Measurements from ENCODE around the gene ATG16L2. TPM values are rescaled to one million over a fixed set of nuclear protein-coding genes. Genes with fewer than 3 reads are reported as not detected.

Gene ATG16L2
- total RNA-seq, 4 donors from 2014 or later, result 21.7 to 46.5 (median 26.4) TPM

DNA sequence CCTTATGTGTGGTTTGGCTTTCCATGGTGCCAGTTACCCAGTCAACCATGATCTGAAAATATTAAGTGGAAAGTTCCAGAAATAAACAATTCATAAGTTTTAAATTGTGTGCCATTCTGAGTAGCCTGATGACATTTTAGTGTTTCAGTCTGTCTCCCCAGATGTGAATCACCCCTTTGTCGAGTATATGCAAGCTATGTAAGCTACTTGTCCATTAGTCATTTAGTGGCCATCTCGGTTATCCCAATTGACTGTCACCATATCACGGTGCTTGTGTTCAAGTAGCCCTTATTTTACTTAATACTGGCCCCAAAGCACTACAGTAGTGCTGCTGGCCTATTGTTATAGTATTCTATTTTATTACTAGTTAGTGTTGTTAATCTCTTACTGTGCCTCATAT, 44.9 kb downstream of the ATG16L2 start:
- WGBS, 2 donors, result 83 to 91% methylated on average over 3 of the region's 3 CpGs
- H3K9me3 ChIP-seq, result no peaks in the 10 kb centered on the region
- intact Hi-C loops (cut with DNase I), result no loop called here

DNA sequence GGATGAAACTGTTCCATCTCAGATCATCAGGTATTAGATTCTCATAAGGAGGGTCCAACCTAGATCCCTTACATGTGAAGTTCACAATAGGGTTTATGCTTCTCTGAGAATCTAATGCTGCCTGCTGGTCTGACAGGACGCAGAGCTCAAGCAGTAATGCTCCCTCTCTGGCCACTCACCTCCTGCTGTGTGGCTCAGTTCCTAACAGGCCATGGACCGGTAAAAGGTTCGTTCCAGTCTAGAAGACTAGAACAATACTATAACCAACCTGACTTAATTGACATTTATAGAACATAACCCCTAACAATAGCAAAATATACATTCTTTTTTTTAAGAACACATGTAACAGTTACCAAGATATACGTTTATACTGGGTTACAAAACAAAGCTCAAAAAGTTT, 45.8 kb downstream of the ATG16L2 start:
- Histone ChIP-seq H3K4me1 (peaks cover 4 to 24% (median 5%) of the 10 kb centered on the region in 3 donors), H3K27me3 (no peaks in the 10 kb centered on the region)
- 86 to 92% methylated on average over 3 to 4 of the region's 4 CpGs for WGBS, 2 donors

More for the DNA sequence above, 44.9 kb downstream of the ATG16L2 start:
- no peaks in the 10 kb centered on the region for H3K36me3 ChIP-seq
- H3K4me1 ChIP-seq, result peaks cover 4 to 15% (median 5%) of the 10 kb centered on the region in 3 donors
- H3K27me3 ChIP-seq, result no peaks in the 10 kb centered on the region
- DNase-seq, result no peak
- no peak overlapping the region for H3K4me3 ChIP-seq
- no peak overlapping the region for H3K27ac ChIP-seq
- TF ChIP-seq POLR2A (IDR thresholded peaks at IDR 0.05), result no peak
- no peak for TF ChIP-seq CTCF (IDR thresholded peaks at IDR 0.05)

GRCh38 chr11:72860592-72860991, 46.4 kb downstream of the ATG16L2 start:
- H3K4me1 ChIP-seq, result peaks cover 4 to 30% (median 5%) of the 10 kb centered on the region in 3 donors
- H3K9me3 ChIP-seq, result no peaks in the 10 kb centered on the region
- intact Hi-C loops (cut with DNase I), result no loop called here
- TF ChIP-seq POLR2A (IDR thresholded peaks at IDR 0.05) (no peak), CTCF (IDR thresholded peaks at IDR 0.05) (no peak)
- H3K27ac ChIP-seq, result no peak overlapping the region
- H3K4me3 ChIP-seq, result no peak overlapping the region
- DNase-seq, result no peak
- H3K27me3 ChIP-seq, result no peaks in the 10 kb centered on the region
- no peaks in the 10 kb centered on the region for H3K36me3 ChIP-seq
- 79 to 95% methylated on average over 4 of the region's 4 CpGs for WGBS, 2 donors

More for the DNA sequence above, 45.8 kb downstream of the ATG16L2 start:
- TF ChIP-seq CTCF (IDR thresholded peaks at IDR 0.05) (no peak), POLR2A (IDR thresholded peaks at IDR 0.05) (no peak)
- H3K27ac ChIP-seq, result no peak overlapping the region
- intact Hi-C loops (cut with DNase I), result no loop called here
- H3K4me3 ChIP-seq, result no peak overlapping the region
- no peaks in the 10 kb centered on the region for H3K9me3 ChIP-seq
- H3K36me3 ChIP-seq, result no peaks in the 10 kb centered on the region
- no peak for DNase-seq

DNA sequence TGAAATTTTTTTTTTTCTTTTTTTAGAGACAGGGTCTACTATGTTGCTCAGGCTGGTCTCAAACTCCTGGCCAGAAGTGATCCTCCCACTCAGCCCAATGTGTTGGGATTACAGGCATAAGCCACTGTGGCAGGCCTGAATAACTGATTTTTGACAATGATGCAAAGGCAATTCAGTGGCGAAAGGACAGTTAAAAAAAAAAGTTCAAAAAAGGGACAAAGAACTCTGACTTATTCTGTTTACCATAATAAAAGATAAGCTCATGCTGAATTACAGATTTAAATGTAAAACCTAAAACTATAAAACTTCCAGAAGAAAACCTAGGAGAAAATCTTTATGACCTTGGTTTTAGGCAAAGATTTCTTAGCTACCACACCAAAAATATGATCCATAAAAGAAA, 48.9 kb downstream of the ATG16L2 start:
- TF ChIP-seq POLR2A (IDR thresholded peaks at IDR 0.05), result no peak
- TF ChIP-seq CTCF (IDR thresholded peaks at IDR 0.05), result no peak
- WGBS, 2 donors, result 80 to 100% methylated on average over 1 of the region's 1 CpG
- peaks cover 0 to 13% (median 0%) of the 10 kb centered on the region in 3 donors for H3K36me3 ChIP-seq

DNA sequence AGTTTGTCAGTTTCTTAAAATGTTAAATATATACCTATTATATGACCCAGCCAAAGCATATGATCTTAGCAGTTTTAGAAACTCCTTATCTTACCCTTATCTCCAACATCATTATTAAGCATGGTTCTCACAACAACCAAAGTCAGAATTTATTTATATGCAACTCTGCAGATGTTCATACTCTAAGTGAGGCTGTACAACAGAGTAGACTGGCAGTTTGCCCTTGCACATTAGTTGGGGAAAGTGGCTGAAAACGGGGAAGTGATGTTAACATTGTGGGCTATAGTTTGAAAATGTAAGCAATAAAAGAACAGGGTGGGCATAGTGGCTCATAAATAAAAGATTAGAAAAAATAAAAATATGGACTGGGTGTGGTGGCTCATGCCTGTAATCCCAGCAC, 49.7 kb downstream of the ATG16L2 start:
- 55 to 62% methylated on average over 1 of the region's 1 CpG for WGBS, 2 donors
- no peak overlapping the region for H3K4me3 ChIP-seq
- DNase-seq, result no peak
- H3K4me1 ChIP-seq, result peaks cover 0 to 18% (median 0%) of the 10 kb centered on the region in 3 donors
- intact Hi-C loops (cut with DNase I), result no loop called here
- H3K36me3 ChIP-seq, result peaks cover 0 to 21% (median 0%) of the 10 kb centered on the region in 3 donors
- no peak overlapping the region for H3K27ac ChIP-seq
- no peak for TF ChIP-seq POLR2A (IDR thresholded peaks at IDR 0.05)
- TF ChIP-seq CTCF (IDR thresholded peaks at IDR 0.05), result no peak
- H3K27me3 ChIP-seq, result no peaks in the 10 kb centered on the region
- H3K9me3 ChIP-seq, result no peaks in the 10 kb centered on the region

More for the DNA sequence above, 48.9 kb downstream of the ATG16L2 start:
- H3K27ac ChIP-seq, result no peak overlapping the region
- H3K9me3 ChIP-seq, result no peaks in the 10 kb centered on the region
- peaks cover 0 to 18% (median 0%) of the 10 kb centered on the region in 3 donors for H3K4me1 ChIP-seq
- H3K4me3 ChIP-seq, result no peak overlapping the region
- DNase-seq, result no peak
- no peaks in the 10 kb centered on the region for H3K27me3 ChIP-seq
- intact Hi-C loops (cut with DNase I), result no loop called here

All from esophagus squamous epithelium (tissue), 5 donors.